Breast epithelium (tissue), 4 donors: ENCODE data around the gene PCNA. TPM values are rescaled to one million over a fixed set of nuclear protein-coding genes. Genes with fewer than 3 reads are reported as not detected.

Experiments used
- DNase-seq, 2 donors: peaks; one replicate each; pipeline ENCODE4 v3.0.0-alpha.2; 2019; ENCODE audit warnings: low spot score in 2 of 2
- H3K27ac ChIP-seq, 2 donors: fragments of 200-600 bp; sonication (generic) in 1 of 2; one replicate each; pipeline ENCODE4 v1.5.1; 2016 to 2019; ENCODE audit warnings: mild to moderate bottlenecking in 1 of 2
- H3K27me3 ChIP-seq, 2 donors: fragments of 200-600 bp; sonication (generic) in 1 of 2; one replicate each; pipeline versions ENCODE4 v1.5.1 to v1.6.0; 2017 to 2019; ENCODE audit warnings: control low read depth in 1 of 2, mild to moderate bottlenecking in 1 of 2
- H3K36me3 ChIP-seq: fragments of 200-600 bp; one replicate; pipeline ENCODE4 v1.5.1; 2019
- H3K4me1 ChIP-seq, 2 donors: fragments of 200-600 bp; sonication (generic); one replicate each; pipeline ENCODE4 v1.5.1; 2016 to 2019; ENCODE audit warnings: control low read depth in 1 of 2
- H3K4me3 ChIP-seq, 3 donors: fragments of 200-600 bp; sonication (generic); 1 replicate in 2 of 3; 2 replicates in 1 of 3; pipeline ENCODE4 v1.5.1; 2016 to 2019; ENCODE audit warnings: mild to moderate bottlenecking in 3 of 3, moderate library complexity in 2 of 3
- H3K9me3 ChIP-seq, 2 donors: fragments of 200-600 bp; sonication (generic) in 1 of 2; one replicate each; pipeline ENCODE4 v1.5.1; 2016 to 2019; ENCODE audit warnings: control low read depth in 1 of 2
- CTCF ChIP-seq, 3 donors: fragments of 450-650 bp; IDR thresholded peaks; one replicate each; pipeline ENCODE4 v1.5.1; 2016 to 2017; ENCODE audit warnings: antibody characterized with exemption in 3 of 3, mild to moderate bottlenecking in 3 of 3, moderate library complexity in 3 of 3
- POLR2A ChIP-seq: fragments of 450-650 bp; IDR thresholded peaks from one replicate; pipeline ENCODE4 v1.6.1; 2016; ENCODE audit warnings: antibody characterized with exemption, mild to moderate bottlenecking, moderate library complexity
- POLR2AphosphoS5 ChIP-seq, 3 donors: sonication (generic); formaldehyde crosslinking; IDR thresholded peaks; one replicate each; pipeline ENCODE4 v1.6.1; 2017; ENCODE audit warnings: antibody characterized with exemption in 3 of 3
- intact Hi-C: fragments of 100-400 bp; cut with DNase I; formaldehyde crosslinking; loops from one replicate; pipeline ENCODE4 v1.15.1; 2023; ENCODE audit warnings: low total_unique reads
- total RNA-seq, 3 donors: library from RNA; depleted of rRNA; stranded (reverse); fragments of >200 nt; gene quantifications; one replicate each; pipeline ENCODE4 v1.1.0, GENCODE V29; 2016

The PCNA gene
- total RNA-seq, 3 donors from 2014 or later: 32.3 to 62.9 (median 55.4) TPM

GRCh38 chr20:5090191-5090590 lies 29.6 kb downstream of the PCNA start:
- H3K4me3 ChIP-seq: no peak overlapping the region
- intact Hi-C loops: loop anchor here (10.0 kb wide), 1 partner anchor 315 kb away; no protein-coding TSS in a partner anchor
- no peak overlapping the region for H3K27ac ChIP-seq

GRCh38 chr20:5088688-5089087 lies 31.1 kb downstream of the PCNA start:
- H3K9me3 ChIP-seq: no peaks in the 10 kb centered on the region
- intact Hi-C loops: no loop called here
- TF ChIP-seq POLR2A (no peak), CTCF (IDR thresholded peaks at IDR 0.05) (no peak), POLR2AphosphoS5 (IDR thresholded peaks at IDR 0.05) (no peak)
- H3K4me1 ChIP-seq: no peaks in the 10 kb centered on the region
- H3K27ac ChIP-seq: no peak overlapping the region
- no peak overlapping the region for H3K4me3 ChIP-seq
- DNase-seq: no peak
- no peaks in the 10 kb centered on the region for H3K27me3 ChIP-seq
- no peaks in the 10 kb centered on the region for H3K36me3 ChIP-seq

More at GRCh38 chr20:5090191-5090590, 29.6 kb downstream of the PCNA start:
- no peaks in the 10 kb centered on the region for H3K4me1 ChIP-seq
- no peaks in the 10 kb centered on the region for H3K27me3 ChIP-seq
- no peak for DNase-seq
- H3K9me3 ChIP-seq: no peaks in the 10 kb centered on the region
- TF ChIP-seq POLR2A (no peak), CTCF (IDR thresholded peaks at IDR 0.05) (no peak), POLR2AphosphoS5 (IDR thresholded peaks at IDR 0.05) (no peak)
- no peaks in the 10 kb centered on the region for H3K36me3 ChIP-seq

GRCh38 chr20:5085380-5085779 lies 34.4 kb downstream of the PCNA start:
- no peaks in the 10 kb centered on the region for H3K9me3 ChIP-seq
- no peak for TF ChIP-seq POLR2A
- no peak for TF ChIP-seq POLR2AphosphoS5 (IDR thresholded peaks at IDR 0.05)
- no peak for TF ChIP-seq CTCF (IDR thresholded peaks at IDR 0.05)
- no peak overlapping the region for H3K4me3 ChIP-seq
- no peaks in the 10 kb centered on the region for H3K27me3 ChIP-seq
- no peaks in the 10 kb centered on the region for H3K4me1 ChIP-seq
- H3K36me3 ChIP-seq: no peaks in the 10 kb centered on the region
- no peak overlapping the region for H3K27ac ChIP-seq
- no peak for DNase-seq
- intact Hi-C loops: no loop called here

GRCh38 chr20:5080384-5080877 lies 39.3 kb downstream of the PCNA start:
- Histone ChIP-seq H3K4me1 (no peaks in the 10 kb centered on the region), H3K4me3 (no peak overlapping the region), H3K36me3 (no peaks in the 10 kb centered on the region), H3K27ac (peak overlapping the region in 1 of 2 donors; percentile 53), H3K27me3 (no peaks in the 10 kb centered on the region), H3K9me3 (no peaks in the 10 kb centered on the region)
- DNase-seq: no peak
- TF ChIP-seq POLR2A: no peak
- TF ChIP-seq POLR2AphosphoS5 (IDR thresholded peaks at IDR 0.05): peak in 1 of 3 donors; percentile 19
- intact Hi-C loops: no loop called here

GRCh38 chr20:5078399-5078958 lies 41.3 kb downstream of the PCNA start:
- peak overlapping the region; percentile 4 to 34 (median 22) for H3K4me3 ChIP-seq
- TF ChIP-seq POLR2AphosphoS5 (IDR thresholded peaks at IDR 0.05) (no peak), POLR2A (no peak), CTCF (IDR thresholded peaks at IDR 0.05) (no peak)

More at GRCh38 chr20:5078399-5078958, 41.3 kb downstream of the PCNA start:
- peak in 1 of 2 donors; percentile 40 for DNase-seq
- intact Hi-C loops: no loop called here
- Histone ChIP-seq H3K9me3 (no peaks in the 10 kb centered on the region), H3K27me3 (no peaks in the 10 kb centered on the region), H3K27ac (peak overlapping the region; percentile 55 to 59), H3K4me1 (no peaks in the 10 kb centered on the region), H3K36me3 (no peaks in the 10 kb centered on the region)
